Measurements from ENCODE around the gene STARD10. TPM values are rescaled to one million over a fixed set of nuclear protein-coding genes. Genes with fewer than 3 reads are reported as not detected.

Gene STARD10
- total and polyA plus RNA-seq, 2 experiments from 2014 or later: 16.6 to 20.5 TPM

DNA sequence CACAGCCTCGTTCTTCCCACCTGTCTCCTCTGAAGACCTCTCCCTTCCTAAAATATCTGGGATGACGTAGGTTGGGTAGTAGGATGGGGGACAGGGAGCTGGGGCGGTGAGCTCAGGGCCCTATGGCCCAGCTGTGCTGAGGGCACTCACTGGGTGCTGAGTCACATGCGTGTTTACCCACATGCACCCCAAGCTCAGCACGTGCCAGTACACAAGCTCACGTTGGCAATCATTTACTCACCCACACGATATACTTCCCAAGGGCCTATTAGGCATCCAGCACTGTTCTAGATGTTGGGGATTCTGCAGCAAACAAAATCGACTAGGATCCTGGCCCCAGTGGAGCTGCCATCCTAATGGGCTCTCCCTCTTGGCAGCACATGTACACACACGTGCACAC is 70.3 kb downstream of the STARD10 start:
- H3K4me1 Mint-ChIP-seq: peaks cover 22% of the 10 kb centered on the region
- H3K27ac Mint-ChIP-seq: no peak overlapping the region
- H3K36me3 Mint-ChIP-seq (ENCODE audit: low read depth): peaks cover 6% of the 10 kb centered on the region; the same call in 2 of the 3 replicates
- H3K4me1 ChIP-seq (ENCODE audit: insufficient read depth): no peaks in the 10 kb centered on the region; the same call in 1 of the 2 replicates
- no peaks in the 10 kb centered on the region for H3K36me3 ChIP-seq (ENCODE audit: insufficient read depth)
- no peak for TF ChIP-seq POLR2AphosphoS5 (IDR thresholded peaks at IDR 0.05; ENCODE audit: low read depth)
- TF ChIP-seq CREB1 (CRISPR knock-in tag; IDR thresholded peaks at IDR 0.05; ENCODE audit: low read depth): no peak
- TF ChIP-seq, protein P1, sequence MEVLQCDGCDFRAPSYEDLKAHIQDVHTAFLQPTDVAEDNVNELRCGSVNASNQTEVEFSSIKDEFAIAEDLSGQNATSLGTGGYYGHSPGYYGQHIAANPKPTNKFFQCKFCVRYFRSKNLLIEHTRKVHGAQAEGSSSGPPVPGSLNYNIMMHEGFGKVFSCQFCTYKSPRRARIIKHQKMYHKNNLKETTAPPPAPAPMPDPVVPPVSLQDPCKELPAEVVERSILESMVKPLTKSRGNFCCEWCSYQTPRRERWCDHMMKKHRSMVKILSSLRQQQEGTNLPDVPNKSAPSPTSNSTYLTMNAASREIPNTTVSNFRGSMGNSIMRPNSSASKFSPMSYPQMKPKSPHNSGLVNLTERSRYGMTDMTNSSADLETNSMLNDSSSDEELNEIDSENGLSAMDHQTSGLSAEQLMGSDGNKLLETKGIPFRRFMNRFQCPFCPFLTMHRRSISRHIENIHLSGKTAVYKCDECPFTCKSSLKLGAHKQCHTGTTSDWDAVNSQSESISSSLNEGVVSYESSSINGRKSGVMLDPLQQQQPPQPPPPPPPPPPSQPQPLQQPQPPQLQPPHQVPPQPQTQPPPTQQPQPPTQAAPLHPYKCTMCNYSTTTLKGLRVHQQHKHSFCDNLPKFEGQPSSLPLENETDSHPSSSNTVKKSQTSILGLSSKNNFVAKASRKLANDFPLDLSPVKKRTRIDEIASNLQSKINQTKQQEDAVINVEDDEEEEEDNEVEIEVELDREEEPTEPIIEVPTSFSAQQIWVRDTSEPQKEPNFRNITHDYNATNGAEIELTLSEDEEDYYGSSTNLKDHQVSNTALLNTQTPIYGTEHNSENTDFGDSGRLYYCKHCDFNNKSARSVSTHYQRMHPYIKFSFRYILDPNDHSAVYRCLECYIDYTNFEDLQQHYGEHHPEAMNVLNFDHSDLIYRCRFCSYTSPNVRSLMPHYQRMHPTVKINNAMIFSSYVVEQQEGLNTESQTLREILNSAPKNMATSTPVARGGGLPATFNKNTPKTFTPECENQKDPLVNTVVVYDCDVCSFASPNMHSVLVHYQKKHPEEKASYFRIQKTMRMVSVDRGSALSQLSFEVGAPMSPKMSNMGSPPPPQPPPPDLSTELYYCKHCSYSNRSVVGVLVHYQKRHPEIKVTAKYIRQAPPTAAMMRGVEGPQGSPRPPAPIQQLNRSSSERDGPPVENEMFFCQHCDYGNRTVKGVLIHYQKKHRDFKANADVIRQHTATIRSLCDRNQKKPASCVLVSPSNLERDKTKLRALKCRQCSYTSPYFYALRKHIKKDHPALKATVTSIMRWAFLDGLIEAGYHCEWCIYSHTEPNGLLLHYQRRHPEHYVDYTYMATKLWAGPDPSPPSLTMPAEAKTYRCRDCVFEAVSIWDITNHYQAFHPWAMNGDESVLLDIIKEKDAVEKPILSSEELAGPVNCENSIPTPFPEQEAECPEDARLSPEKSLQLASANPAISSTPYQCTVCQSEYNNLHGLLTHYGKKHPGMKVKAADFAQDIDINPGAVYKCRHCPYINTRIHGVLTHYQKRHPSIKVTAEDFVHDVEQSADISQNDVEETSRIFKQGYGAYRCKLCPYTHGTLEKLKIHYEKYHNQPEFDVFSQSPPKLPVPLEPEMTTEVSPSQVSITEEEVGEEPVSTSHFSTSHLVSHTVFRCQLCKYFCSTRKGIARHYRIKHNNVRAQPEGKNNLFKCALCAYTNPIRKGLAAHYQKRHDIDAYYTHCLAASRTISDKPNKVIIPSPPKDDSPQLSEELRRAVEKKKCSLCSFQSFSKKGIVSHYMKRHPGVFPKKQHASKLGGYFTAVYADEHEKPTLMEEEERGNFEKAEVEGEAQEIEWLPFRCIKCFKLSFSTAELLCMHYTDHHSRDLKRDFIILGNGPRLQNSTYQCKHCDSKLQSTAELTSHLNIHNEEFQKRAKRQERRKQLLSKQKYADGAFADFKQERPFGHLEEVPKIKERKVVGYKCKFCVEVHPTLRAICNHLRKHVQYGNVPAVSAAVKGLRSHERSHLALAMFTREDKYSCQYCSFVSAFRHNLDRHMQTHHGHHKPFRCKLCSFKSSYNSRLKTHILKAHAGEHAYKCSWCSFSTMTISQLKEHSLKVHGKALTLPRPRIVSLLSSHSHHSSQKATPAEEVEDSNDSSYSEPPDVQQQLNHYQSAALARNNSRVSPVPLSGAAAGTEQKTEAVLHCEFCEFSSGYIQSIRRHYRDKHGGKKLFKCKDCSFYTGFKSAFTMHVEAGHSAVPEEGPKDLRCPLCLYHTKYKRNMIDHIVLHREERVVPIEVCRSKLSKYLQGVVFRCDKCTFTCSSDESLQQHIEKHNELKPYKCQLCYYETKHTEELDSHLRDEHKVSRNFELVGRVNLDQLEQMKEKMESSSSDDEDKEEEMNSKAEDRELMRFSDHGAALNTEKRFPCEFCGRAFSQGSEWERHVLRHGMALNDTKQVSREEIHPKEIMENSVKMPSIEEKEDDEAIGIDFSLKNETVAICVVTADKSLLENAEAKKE (CRISPR knock-in tag; IDR thresholded peaks at IDR 0.05): no peak
- TF ChIP-seq, protein P2, sequence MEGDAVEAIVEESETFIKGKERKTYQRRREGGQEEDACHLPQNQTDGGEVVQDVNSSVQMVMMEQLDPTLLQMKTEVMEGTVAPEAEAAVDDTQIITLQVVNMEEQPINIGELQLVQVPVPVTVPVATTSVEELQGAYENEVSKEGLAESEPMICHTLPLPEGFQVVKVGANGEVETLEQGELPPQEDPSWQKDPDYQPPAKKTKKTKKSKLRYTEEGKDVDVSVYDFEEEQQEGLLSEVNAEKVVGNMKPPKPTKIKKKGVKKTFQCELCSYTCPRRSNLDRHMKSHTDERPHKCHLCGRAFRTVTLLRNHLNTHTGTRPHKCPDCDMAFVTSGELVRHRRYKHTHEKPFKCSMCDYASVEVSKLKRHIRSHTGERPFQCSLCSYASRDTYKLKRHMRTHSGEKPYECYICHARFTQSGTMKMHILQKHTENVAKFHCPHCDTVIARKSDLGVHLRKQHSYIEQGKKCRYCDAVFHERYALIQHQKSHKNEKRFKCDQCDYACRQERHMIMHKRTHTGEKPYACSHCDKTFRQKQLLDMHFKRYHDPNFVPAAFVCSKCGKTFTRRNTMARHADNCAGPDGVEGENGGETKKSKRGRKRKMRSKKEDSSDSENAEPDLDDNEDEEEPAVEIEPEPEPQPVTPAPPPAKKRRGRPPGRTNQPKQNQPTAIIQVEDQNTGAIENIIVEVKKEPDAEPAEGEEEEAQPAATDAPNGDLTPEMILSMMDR (conservative IDR thresholded peaks at IDR 0.05; ENCODE audit: low read depth in 2 of 2): no peak
- TF ChIP-seq NANOG (IDR thresholded peaks at IDR 0.05; ENCODE audit: borderline replicate concordance): no peak
- TF ChIP-seq ZNF114 (CRISPR knock-in tag; IDR thresholded peaks at IDR 0.05): no peak
- TF ChIP-seq, protein P3, sequence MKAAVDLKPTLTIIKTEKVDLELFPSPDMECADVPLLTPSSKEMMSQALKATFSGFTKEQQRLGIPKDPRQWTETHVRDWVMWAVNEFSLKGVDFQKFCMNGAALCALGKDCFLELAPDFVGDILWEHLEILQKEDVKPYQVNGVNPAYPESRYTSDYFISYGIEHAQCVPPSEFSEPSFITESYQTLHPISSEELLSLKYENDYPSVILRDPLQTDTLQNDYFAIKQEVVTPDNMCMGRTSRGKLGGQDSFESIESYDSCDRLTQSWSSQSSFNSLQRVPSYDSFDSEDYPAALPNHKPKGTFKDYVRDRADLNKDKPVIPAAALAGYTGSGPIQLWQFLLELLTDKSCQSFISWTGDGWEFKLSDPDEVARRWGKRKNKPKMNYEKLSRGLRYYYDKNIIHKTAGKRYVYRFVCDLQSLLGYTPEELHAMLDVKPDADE (IDR thresholded peaks at IDR 0.05): no peak
- H3K9me2 ChIP-seq (ENCODE audit: insufficient read depth): no peaks in the 10 kb centered on the region
- no peak overlapping the region for H3K4me2 ChIP-seq
- ATAC-seq: no peak
- no peak overlapping the region for H2AFZ ChIP-seq
- H3K9me3 Mint-ChIP-seq: no peaks in the 10 kb centered on the region; the same call in 2 of the 3 replicates
- H3K4me3 ChIP-seq: no peak overlapping the region
- H3K4me3 Mint-ChIP-seq: no peak overlapping the region
- H3F3A ChIP-seq (replicated peaks; ENCODE audit: low read depth): no peaks in the 10 kb centered on the region
- H3K27me3 Mint-ChIP-seq (ENCODE audit: insufficient read depth, low read depth, poor library complexity): peaks cover 13% of the 10 kb centered on the region
- H3K79me2 ChIP-seq (replicated peaks; ENCODE audit: insufficient read depth): peaks cover 60% of the 10 kb centered on the region
- no peaks in the 10 kb centered on the region for H3K27me3 ChIP-seq (ENCODE audit: insufficient read depth)
- no peak overlapping the region for H3K27ac ChIP-seq (ENCODE audit: low read depth)
- peaks cover 20% of the 10 kb centered on the region for H4K20me1 ChIP-seq (replicated peaks; ENCODE audit: insufficient read depth)
- DNase-seq (ENCODE audit: low spot score): no peak

All from GM23338 (cell line).